HepG2 (cell line): Measurements from ENCODE around the gene BRAP. TPM values are rescaled to one million over a fixed set of nuclear protein-coding genes. Genes with fewer than 3 reads are reported as not detected.
A peak's percentile ranks its signal among the peaks of the same experiment; 100 is the strongest.

Experiments used
- ATAC-seq: fragments of 200-7000 bp; cut with Tn5 transposase; 3 replicates; pipeline ENCODE4 v1.9.1; 2020; ENCODE audit warnings: mild to moderate bottlenecking, moderate library complexity
- BruUV-seq: library from RNA; stranded (reverse); fragments of 400-500 nt; replicated peaks from 2 replicates; lab custom pipeline; 2021; lab: Mats Ljungman, UMichigan
- CTCF ChIA-PET: fragments of 300-600 bp; formaldehyde crosslinking; extraction: SDS; loops from one replicate; lab custom pipeline; 2021; ENCODE audit warnings: low total read pairs, inconsistent platforms, low intra/inter-chr PET ratio; lab: Yijun Ruan, JAX
- POLR2A ChIA-PET: fragments of 350-600 bp; sonication (Branson Sonifier 250); formaldehyde crosslinking; loops from one replicate; lab custom pipeline; 2020; ENCODE audit warnings: antibody characterized with exemption, inconsistent platforms; lab: Yijun Ruan, JAX
- DNase-seq: peaks from one replicate; pipeline ENCODE4 v3.0.0-alpha.2; 2015; ENCODE audit warnings: low spot score
- FAIRE-seq: peaks from 3 replicates; lab custom pipeline; 2011; peaks lifted over from hg19 to GRCh38; lab: Jason Lieb, UNC
- H2AFZ ChIP-seq: one replicate; pipeline ENCODE4 v1.6.1; 2011; ENCODE audit warnings: low read length, inconsistent platforms
- H3K27ac ChIP-seq: fragments of 300-600 bp; 3 replicates; pipeline ENCODE4 v1.8.0; 2011; ENCODE audit warnings: mixed run types, mild to moderate bottlenecking, mixed read lengths, low read length, inconsistent platforms; ENCODE audit not compliant: insufficient read depth; ENCODE audit errors: extremely low read length
- H3K27me3 ChIP-seq, 2 experiments: fragments of 200-600 bp in 1 of 2; 2 replicates in 1 of 2; 3 replicates in 1 of 2; pipeline versions ENCODE4 v1.6.0 to v1.8.0; 2011; ENCODE audit warnings: low read length in 2 of 2, mild to moderate bottlenecking in 2 of 2, moderate library complexity in 2 of 2, inconsistent platforms in 1 of 2; ENCODE audit not compliant: insufficient read depth in 2 of 2, control insufficient read depth in 1 of 2
- H3K36me3 ChIP-seq, 2 experiments: fragments of 200-600 bp in 1 of 2; replicated peaks in 1 of 2; 2 replicates in 1 of 2; 3 replicates in 1 of 2; pipeline versions ENCODE4 v1.5.1 to v1.8.0; 2011; ENCODE audit warnings: low read length in 2 of 2, inconsistent platforms in 1 of 2; ENCODE audit not compliant: insufficient read depth in 2 of 2, control insufficient read depth in 1 of 2
- H3K4me1 ChIP-seq: 2 replicates; pipeline ENCODE4 v1.5.1; 2012; ENCODE audit warnings: low read length, inconsistent platforms; ENCODE audit not compliant: insufficient read depth
- H3K4me2 ChIP-seq: 2 replicates; pipeline ENCODE4 v1.6.0; 2011; ENCODE audit warnings: low read depth, low read length, inconsistent platforms
- H3K4me3 ChIP-seq, 3 experiments: fragments of 200-600 bp in 1 of 3; sonication (generic), shearing (Covaris generic) in 1 of 3; replicated peaks in 1 of 3; 2 replicates each; pipeline ENCODE4 v1.5.1; 2011 to 2016; ENCODE audit warnings: low read length in 3 of 3, inconsistent platforms in 2 of 3, low read depth in 2 of 3, mild to moderate bottlenecking in 2 of 3, control low read depth in 1 of 3, mixed read lengths in 1 of 3; ENCODE audit not compliant: insufficient read depth in 1 of 3
- H3K79me2 ChIP-seq: one replicate; pipeline ENCODE4 v1.6.1; 2011; ENCODE audit warnings: low read length, inconsistent platforms; ENCODE audit not compliant: insufficient read depth
- H3K9ac ChIP-seq: 2 replicates; pipeline ENCODE4 v1.6.0; 2011; ENCODE audit warnings: mild to moderate bottlenecking, low read depth, low read length, inconsistent platforms; ENCODE audit not compliant: insufficient read depth
- H3K9me3 ChIP-seq: 2 replicates; pipeline ENCODE4 v1.5.1; 2012; ENCODE audit warnings: mild to moderate bottlenecking, low read length
- H4K20me1 ChIP-seq: 2 replicates; pipeline ENCODE4 v1.6.0; 2011; ENCODE audit warnings: inconsistent platforms, mild to moderate bottlenecking, low read length, moderate library complexity; ENCODE audit not compliant: insufficient read depth
- NAIF1 ChIP-seq: sonication (generic); formaldehyde crosslinking; IDR thresholded peaks from 2 replicates; pipeline ENCODE4 v1.5.0; 2020; ENCODE audit warnings: mild to moderate bottlenecking, missing genetic modification reagents, borderline replicate concordance
- SPEN ChIP-seq: sonication (generic); formaldehyde crosslinking; IDR thresholded peaks from 2 replicates; pipeline ENCODE4 v1.5.1; 2020; ENCODE audit warnings: low read depth, mild to moderate bottlenecking, missing genetic modification reagents
- THAP11 ChIP-seq: IDR thresholded peaks from 2 replicates; pipeline ENCODE4 v1.6.1; 2016; ENCODE audit warnings: missing biosample characterization, missing genetic modification reagents
- ZBTB1 ChIP-seq: sonication (generic); formaldehyde crosslinking; IDR thresholded peaks from 2 replicates; pipeline ENCODE4 v1.4.0; 2020; ENCODE audit warnings: missing genetic modification reagents, borderline replicate concordance
- ZNF232 ChIP-seq: sonication (generic); formaldehyde crosslinking; IDR thresholded peaks from 2 replicates; pipeline ENCODE4 v1.4.0; 2020; ENCODE audit warnings: missing genetic modification reagents, borderline replicate concordance
- ZNF615 ChIP-seq: sonication (generic); formaldehyde crosslinking; IDR thresholded peaks from 2 replicates; pipeline ENCODE4 v1.5.0; 2020; ENCODE audit warnings: mild to moderate bottlenecking, missing genetic modification reagents, borderline replicate concordance
- ZSCAN20 ChIP-seq: sonication (generic); formaldehyde crosslinking; IDR thresholded peaks from 2 replicates; pipeline ENCODE4 v1.4.0; 2020; ENCODE audit warnings: missing genetic modification reagents, mild to moderate bottlenecking, borderline replicate concordance
- WGBS: methylation state at CpG from one replicate; pipeline ENCODE4 v1.1.6; 2017; ENCODE audit warnings: low lambda C conversion rate; 5-methylcytosine and 5-hydroxymethylcytosine counted together
- in situ Hi-C: cut with HindIII; loops from 2 replicates; pipeline ENCODE4 v1.10.0; 2017; ENCODE audit warnings: low pct_unique_long_range_greater_than_20kb; ENCODE audit not compliant: extremely low pct_ligation_motif_present
- intact Hi-C: fragments of 100-400 bp; cut with micrococcal nuclease; formaldehyde crosslinking; loops from one replicate; pipeline ENCODE4 v1.10.0; 2022; ENCODE audit not compliant: unreplicated experiment
- polyA plus RNA-seq, 8 experiments: library from polyadenylated mRNA; depleted of rRNA in 3 of 8; stranded (reverse) in 7 of 8; unstranded in 1 of 8; fragments of >200 nt; fragmentation: Illumina TruSeq in 4 of 8; extraction: Trizol in 4 of 8; gene quantifications; 2 replicates each; pipeline versions ENCODE4 v1.2.1 to v1.2.3, GENCODE V29; 2011 to 2016; ENCODE audit warnings: low read depth in 4 of 8, missing spikeins in 1 of 8, mixed read lengths in 1 of 8; ENCODE audit not compliant: insufficient read depth in 1 of 8
- total RNA-seq, 5 experiments: library from RNA; depleted of rRNA; stranded (reverse); fragments of >200 nt; fragmentation: Illumina TruSeq; extraction: Trizol; gene quantifications; 2 replicates each; pipeline ENCODE4 v1.2.3, GENCODE V29; 2016; ENCODE audit warnings: low read depth in 1 of 5
- TF ChIP-seq, protein P1 (sequence below): sonication (generic); formaldehyde crosslinking; IDR thresholded peaks from 2 replicates; pipeline ENCODE4 v1.8.1; 2023; ENCODE audit warnings: mild to moderate bottlenecking, missing genetic modification reagents
- TF ChIP-seq, protein P2 (sequence below): sonication (generic); formaldehyde crosslinking; IDR thresholded peaks from 2 replicates; pipeline ENCODE4 v1.4.0; 2020; ENCODE audit warnings: mild to moderate bottlenecking, missing genetic modification reagents
- TF ChIP-seq, protein P3 (sequence below): sonication (generic); formaldehyde crosslinking; IDR thresholded peaks from 2 replicates; pipeline ENCODE4 v1.5.0; 2020; ENCODE audit warnings: mild to moderate bottlenecking, missing genetic modification reagents
- TF ChIP-seq, protein P4 (sequence below): sonication (generic); formaldehyde crosslinking; IDR thresholded peaks from 2 replicates; pipeline ENCODE4 v1.4.0; 2020; ENCODE audit warnings: missing genetic modification reagents; ENCODE audit errors: not compliant biosample characterization
- TF ChIP-seq, protein P5 (sequence below): IDR thresholded peaks from 2 replicates; pipeline ENCODE4 v1.6.1; 2016; ENCODE audit warnings: missing biosample characterization, missing genetic modification reagents, low read depth

BRAP gene
- total and polyA plus RNA-seq, 2 of the 13 experiments (the other 11 are each of a cell fraction or from before 2014, with no cell fraction given) = 8.1 to 15.4 TPM

DNA sequence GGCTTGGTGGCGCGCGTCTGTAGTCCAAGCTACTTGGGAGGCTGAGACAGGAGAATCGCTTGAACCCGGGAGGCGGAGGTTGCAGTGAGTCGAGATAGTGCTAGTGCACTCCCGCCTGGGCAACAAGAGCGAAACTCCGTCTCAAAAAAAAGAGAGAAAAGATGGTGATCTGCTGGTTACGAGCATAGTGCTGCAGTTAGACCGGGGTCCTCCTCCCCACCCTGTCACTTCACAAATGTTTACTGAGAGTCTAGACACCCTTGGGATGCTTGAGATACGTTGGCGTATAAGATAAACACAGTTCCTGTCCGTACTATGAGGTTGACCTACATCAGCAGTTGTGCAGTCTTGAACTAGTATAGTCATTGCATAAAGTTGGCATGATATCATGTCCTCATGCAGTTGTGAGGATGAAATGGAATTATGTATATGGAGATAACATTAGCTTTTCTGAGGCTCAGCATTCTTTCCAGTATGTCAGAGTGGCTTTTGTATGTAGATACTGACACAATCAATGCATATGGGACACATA lies 884 bp upstream of the BRAP start (continued):
- TF ChIP-seq, protein P1, sequence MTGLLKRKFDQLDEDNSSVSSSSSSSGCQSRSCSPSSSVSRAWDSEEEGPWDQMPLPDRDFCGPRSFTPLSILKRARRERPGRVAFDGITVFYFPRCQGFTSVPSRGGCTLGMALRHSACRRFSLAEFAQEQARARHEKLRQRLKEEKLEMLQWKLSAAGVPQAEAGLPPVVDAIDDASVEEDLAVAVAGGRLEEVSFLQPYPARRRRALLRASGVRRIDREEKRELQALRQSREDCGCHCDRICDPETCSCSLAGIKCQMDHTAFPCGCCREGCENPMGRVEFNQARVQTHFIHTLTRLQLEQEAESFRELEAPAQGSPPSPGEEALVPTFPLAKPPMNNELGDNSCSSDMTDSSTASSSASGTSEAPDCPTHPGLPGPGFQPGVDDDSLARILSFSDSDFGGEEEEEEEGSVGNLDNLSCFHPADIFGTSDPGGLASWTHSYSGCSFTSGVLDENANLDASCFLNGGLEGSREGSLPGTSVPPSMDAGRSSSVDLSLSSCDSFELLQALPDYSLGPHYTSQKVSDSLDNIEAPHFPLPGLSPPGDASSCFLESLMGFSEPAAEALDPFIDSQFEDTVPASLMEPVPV = 0 out of 2 replicates have a peak, but pooled peaks have one; percentile 27
- TF ChIP-seq, protein P2, sequence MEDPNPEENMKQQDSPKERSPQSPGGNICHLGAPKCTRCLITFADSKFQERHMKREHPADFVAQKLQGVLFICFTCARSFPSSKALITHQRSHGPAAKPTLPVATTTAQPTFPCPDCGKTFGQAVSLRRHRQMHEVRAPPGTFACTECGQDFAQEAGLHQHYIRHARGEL = 0 out of 2 replicates have a peak, but pooled peaks have one; percentile 35
- TF ChIP-seq, protein P3, sequence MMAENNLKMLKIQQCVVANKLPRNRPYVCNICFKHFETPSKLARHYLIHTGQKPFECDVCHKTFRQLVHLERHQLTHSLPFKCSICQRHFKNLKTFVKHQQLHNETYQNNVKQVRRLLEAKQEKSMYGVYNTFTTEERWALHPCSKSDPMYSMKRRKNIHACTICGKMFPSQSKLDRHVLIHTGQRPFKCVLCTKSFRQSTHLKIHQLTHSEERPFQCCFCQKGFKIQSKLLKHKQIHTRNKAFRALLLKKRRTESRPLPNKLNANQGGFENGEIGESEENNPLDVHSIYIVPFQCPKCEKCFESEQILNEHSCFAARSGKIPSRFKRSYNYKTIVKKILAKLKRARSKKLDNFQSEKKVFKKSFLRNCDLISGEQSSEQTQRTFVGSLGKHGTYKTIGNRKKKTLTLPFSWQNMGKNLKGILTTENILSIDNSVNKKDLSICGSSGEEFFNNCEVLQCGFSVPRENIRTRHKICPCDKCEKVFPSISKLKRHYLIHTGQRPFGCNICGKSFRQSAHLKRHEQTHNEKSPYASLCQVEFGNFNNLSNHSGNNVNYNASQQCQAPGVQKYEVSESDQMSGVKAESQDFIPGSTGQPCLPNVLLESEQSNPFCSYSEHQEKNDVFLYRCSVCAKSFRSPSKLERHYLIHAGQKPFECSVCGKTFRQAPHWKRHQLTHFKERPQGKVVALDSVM = peak; percentile 52; the same call in 1 of the 2 replicates
- TF ChIP-seq NAIF1 = no peak

DNA sequence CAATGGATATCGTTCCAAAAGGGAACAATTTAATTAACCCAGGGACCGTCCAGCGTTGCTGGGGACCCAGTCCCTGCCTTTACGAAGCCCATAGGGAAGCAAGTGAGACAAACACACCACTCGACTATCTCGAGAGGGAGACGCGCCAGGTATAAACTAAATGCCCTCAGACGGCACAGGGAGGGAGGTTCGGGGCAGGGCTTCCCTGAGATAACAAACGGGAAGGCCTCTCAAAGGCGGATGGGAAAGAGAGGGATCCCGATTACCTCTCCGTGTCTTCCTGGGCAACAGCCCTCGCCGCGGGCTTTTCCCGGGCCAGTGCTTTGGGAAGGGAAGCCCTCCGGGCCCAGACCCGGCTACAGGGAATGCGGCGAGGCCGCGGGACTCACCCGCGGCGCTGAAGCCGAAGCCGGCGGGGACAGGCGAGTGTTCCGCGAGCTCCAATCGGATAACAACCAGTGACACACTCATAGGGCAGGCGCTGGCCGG lies 390 bp downstream of the BRAP start:
- DNase-seq (peak; percentile 12), ATAC-seq (peak; percentile 65), FAIRE-seq (no peak)
- ChIA-PET CTCF (no interaction called here), POLR2A (interaction anchor here (0.6 to 1.7 kb wide), 16 partner anchors 10 to 440 kb away, joined by 3 to 7 read pairs (median 3); partner anchors contain the start of genes ALDH2, TMEM116 and TRAFD1)
- Histone ChIP-seq H3K4me3 (peak overlapping the region; percentile 87 to 97 (median 89)), H3K79me2 (peaks cover 39% of the 10 kb centered on the region), H3K27ac (peak overlapping the region; percentile 93), H3K4me2 (peak overlapping the region; percentile 96), H3K36me3 (peaks cover 0 to 27% of the 10 kb centered on the region in 2 experiments; a peak in 3 of 5 replicates), H3K27me3 (peaks cover 0 to 7% of the 10 kb centered on the region in 2 experiments; a peak in 1 of 5 replicates), H3K9me3 (no peaks in the 10 kb centered on the region), H3K4me1 (peaks cover 26% of the 10 kb centered on the region), H3K9ac (peak overlapping the region; percentile 97), H4K20me1 (no peaks in the 10 kb centered on the region), H2AFZ (no peak overlapping the region)
- WGBS = 0% methylated on average over 8 of the region's 36 CpGs
- intact Hi-C loops = no loop called here
- BruUV-seq = TSS peak; percentile 63
- in situ Hi-C loops = no loop called here
- TF ChIP-seq ZBTB1 (CRISPR knock-in tag) (no peak), ZSCAN20 (CRISPR knock-in tag) (0 out of 2 replicates have a peak, but pooled peaks have one; percentile 77), ZNF615 (CRISPR knock-in tag) (no peak), SPEN (CRISPR knock-in tag) (no peak), ZNF232 (CRISPR knock-in tag) (no peak), THAP11 (CRISPR knock-in tag) (no peak)
- TF ChIP-seq, protein P4, sequence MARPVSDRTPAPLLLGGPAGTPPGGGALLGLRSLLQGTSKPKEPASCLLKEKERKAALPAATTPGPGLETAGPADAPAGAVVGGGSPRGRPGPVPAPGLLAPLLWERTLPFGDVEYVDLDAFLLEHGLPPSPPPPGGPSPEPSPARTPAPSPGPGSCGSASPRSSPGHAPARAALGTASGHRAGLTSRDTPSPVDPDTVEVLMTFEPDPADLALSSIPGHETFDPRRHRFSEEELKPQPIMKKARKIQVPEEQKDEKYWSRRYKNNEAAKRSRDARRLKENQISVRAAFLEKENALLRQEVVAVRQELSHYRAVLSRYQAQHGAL = peak; percentile 13
- TF ChIP-seq, protein P5, sequence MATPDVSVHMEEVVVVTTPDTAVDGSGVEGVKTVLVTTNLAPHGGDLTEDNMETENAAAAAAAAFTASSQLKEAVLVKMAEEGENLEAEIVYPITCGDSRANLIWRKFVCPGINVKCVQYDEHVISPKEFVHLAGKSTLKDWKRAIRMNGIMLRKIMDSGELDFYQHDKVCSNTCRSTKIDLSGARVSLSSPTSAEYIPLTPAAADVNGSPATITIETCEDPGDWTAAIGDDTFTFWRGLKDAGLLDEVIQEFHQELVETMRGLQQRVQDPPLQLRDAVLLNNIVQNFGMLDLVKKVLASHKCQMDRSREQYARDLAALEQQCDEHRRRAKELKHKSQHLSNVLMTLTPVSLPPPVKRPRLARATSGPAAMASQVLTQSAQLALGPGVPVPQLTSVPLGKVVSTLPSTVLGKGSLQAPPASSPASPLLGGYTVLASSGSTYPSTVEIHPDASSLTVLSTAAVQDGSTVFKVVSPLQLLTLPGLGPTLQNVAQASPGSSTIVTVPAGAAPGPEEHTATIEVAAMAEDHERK (CRISPR knock-in tag) = no peak
